Activated CD4-positive, alpha-beta T cell treated with anti-CD3 and anti-CD28 coated beads for 1 hour (primary cell): ENCODE data around the gene PATJ.

Source experiments
- DNase-seq: peaks from one replicate; pipeline ENCODE4 v3.0.0-alpha.2; 2020

PATJ gene

GRCh38 chr1:62003777-62004176 lies 261.5 kb downstream of the PATJ start:
- no peak for DNase-seq

DNA sequence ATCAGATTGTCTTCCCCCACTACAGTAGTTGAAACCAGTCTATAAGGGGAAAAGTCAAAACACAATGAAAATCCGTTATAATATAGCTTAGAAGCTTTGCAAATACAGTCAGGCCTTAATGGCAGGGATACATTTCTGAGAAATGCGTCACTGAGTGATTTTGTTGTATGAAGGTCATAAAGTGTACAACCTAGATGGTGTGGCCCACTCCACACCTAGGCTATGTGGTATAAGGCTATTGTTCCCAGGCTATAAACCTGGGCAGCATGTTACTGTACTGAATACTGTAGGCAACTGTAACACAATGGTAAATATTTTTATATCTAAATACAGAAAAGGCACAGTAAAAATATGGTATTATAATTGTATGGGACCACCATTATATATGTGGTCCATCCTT lies 264.4 kb downstream of the PATJ start:
- DNase-seq, result no peak

DNA sequence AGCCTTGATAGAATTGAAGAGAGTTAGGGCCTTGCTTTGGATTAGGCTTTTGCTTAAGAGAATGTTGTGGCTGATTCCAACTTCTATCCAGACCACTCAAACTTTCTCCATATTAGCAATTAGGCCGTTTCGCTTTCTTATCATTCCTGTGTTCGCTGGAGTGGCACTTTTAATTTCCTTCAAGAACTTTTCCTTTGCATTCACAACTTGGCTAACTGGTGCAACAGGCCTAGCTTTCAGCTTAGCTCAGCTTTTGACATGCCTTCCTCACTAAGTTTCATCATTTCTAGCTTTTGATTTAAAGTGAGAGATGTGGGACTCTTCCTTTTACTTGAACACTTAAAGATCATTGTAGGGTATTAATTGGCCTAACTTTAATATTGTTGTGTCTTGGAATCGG lies 268.7 kb downstream of the PATJ start:
- DNase-seq, result no peak

DNA sequence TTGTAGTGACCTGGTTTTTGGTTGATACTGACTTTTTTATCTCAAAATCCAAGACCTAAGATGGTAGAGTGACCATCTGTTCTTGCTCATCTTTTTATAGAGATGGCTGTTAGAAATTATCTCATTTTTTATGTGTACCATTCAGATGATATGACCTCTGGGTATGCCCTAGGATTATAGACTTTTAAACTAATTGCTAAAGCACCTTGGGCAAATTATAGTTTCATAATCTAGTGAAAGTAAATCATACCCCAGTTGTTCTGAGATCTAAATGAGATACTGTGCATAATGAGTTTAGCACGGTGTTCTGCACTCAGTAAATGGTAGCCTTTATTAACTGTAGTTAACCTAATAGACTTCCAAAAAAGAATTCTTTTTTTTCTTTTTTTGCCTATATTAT lies 269.8 kb downstream of the PATJ start:
- DNase-seq, result no peak

DNA sequence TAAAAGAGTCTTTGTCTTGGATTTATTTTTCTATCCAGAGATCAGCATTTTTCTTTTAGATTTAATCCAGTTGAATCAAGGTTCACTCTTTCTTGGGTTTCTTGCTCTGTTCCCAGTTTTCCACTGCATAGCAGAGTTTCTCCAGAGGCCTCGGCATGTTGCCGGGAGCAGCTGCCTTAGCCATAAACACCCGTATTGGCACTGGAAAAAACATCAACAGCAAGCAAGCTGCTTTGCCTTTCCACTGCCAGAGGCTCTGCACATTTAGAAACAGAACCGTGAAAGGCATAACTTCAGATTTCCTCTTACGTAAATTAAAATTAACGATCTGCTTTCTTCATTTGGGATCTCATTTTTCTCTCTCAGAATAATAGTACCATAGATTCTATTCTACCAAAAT lies 270.6 kb downstream of the PATJ start:
- DNase-seq, result no peak

- no peak for DNase-seq
Observed at GRCh38 chr1:62013264-62013663, 271.0 kb downstream of the PATJ start.

- DNase-seq, result no peak
Observed at GRCh38 chr1:62022382-62022983, 280.2 kb downstream of the PATJ start.

- no peak for DNase-seq
Observed at GRCh38 chr1:62024690-62025089, 282.4 kb downstream of the PATJ start.

GRCh38 chr1:62025154-62025553 lies 282.9 kb downstream of the PATJ start:
- DNase-seq, result no peak

GRCh38 chr1:62025892-62026291 lies 283.6 kb downstream of the PATJ start:
- no peak for DNase-seq

DNA sequence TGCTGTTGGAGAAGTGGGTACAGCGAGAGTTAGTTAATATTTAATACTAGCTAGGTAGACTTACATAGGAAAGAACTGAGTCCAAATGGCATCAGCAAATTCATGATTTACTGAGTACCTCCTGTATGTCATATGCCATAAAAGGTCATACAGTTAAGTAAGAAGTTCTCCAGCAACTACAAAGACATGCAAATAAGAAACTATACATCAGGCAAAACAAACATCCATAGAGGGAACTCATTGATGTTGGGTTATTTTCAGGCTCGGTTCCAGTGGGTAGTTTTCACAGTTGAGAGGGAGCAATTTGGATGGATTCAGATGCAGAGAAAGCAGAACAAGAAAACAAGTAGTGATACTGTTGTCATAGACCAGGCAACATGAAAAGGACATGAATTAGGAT lies 287.4 kb downstream of the PATJ start:
- DNase-seq, result no peak

DNA sequence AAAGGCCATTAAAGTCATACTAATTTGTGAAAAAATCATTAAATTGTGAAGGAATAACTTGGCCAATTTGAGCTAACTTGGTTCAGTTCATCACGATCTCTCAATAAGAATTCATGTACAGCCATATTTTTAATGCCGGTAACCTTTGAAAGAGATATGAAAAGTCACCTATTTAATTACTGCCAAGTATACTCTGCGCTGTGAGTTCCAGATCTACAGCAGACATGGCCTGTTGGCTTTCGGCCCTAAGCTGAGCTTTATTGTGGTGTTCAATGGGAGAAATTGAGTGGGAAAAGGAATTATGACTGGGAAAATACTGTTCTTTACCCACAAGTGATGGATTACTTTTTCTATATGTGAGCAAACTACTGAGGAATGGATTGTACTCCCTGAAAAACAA lies 292.5 kb downstream of the PATJ start:
- DNase-seq, result no peak

DNA sequence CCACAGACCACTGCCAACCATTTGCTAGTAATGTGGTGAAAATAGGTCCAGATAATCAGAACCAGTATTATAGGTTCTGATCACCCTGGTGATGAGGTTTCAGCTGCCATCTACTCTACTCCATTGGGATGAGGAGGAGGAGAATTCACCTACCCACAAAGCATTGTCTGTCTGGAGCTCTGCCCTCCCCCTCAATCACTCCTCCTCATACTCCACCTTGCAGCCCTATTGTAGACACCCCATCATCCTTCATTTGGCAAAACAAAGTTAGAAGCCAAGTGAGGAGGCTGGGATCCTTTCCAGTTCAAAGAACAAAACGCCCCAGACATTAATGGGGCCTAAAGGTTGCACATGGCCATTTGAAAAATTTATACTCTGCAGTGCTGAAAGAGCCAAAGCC lies 295.0 kb downstream of the PATJ start:
- DNase-seq, result no peak

DNA sequence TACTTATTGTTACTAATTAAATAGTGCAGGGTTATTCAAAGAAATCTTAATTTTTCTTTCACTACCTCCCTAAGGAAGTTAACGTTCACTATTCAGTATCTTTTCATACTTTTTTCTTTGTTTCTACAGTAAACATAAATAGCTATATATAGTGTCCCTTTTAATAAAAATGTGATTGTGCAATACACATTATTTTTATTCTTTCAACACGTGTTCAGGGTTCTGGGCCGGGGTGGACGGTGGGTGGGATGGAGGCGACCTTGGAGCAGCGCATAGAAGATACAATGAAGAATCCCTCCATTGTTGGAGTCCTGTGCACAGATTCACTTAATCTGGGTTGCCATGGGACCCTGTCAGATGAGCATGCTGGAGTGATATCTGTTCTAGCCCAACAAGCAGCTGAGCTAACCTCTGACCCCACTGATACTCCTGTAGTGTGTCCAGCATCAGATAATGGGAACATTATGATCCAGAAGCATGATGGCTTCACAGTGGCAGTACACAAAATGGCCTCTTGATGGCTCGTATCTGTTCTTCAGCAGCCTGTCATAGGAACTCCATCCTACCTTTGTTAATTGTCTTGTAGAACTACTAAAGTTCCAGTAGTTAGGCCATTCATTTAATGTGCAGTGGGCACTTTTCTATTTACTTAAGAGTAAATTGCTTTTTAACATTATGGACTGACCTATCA lies 296.5 kb downstream of the PATJ start:
- DNase-seq, result no peak

DNA sequence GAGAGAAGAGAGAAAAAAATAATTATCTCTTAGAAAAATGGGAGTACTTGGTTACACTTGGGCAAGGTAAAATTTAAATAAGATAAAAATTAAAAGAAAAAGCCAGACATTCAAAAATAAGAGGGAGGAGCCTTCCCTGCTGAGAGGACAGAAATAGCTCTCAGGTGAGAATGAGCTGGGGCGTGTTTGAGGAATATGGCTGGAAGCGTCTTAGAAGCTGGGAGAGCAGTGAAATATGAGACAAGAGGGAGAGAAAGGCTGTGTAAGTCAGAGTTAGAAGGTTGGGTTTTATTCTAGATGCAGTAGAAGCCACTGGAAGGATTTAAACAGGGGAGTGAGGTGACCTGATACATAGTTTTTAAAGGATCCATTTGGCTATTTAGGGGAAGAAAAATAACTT lies 298.2 kb downstream of the PATJ start:
- no peak for DNase-seq

DNA sequence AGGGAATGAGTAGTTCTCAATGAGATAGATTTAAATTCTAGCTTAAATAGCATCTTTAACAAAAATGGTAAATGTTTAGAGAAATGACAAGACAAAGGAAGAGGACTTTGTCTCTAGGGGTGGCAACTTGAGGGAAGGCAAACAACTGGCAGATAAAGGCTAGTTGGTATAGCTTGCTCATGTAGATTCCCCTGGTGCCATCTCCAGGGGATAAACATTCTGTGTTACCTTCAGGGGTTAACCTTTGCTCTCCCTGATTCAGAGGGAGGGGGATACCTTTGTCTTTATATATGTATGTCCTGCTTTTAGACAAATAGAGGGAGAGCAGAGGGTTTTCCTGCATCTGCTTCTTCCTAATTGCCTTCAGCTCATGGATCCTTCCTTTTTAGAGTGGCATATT lies 298.7 kb downstream of the PATJ start:
- DNase-seq, result no peak

DNA sequence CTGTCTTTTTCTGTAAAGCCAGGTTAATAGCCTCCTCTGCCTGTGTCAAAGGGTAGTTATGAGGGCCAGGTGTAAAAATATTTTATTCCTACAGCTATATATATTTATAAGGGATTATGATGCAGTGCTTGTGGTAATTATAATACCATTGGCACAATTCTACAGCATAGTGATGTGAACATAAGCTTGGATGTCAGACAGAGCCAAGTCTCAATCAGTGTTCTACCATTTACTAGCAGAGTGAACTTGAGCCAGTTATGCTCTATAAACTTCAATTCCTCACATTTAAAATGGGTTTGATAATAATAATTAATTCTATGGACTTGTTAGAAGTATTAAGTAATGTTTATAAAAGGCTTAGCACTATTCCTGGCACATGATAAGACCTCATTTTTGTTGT lies 300.9 kb downstream of the PATJ start:
- no peak for DNase-seq

DNA sequence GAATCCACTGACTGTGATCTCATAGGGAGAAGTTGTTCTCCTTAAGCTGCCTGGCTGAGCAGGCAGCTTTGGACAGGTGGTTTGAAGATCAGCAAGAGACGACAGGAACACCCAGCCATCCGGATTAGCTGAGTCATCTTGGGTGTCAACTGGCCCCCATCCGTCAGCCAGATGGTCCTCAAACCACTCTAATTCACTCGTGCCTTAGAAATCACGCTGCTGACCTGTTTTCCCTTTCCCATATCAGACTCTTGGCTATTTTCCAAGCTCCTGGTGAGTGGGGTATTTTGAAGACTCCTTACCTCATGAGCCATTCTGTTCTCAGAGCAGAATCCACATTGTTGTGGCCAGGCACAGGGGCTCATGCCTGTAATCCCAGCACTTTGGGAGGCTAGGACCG lies 303.3 kb downstream of the PATJ start:
- DNase-seq, result no peak

DNA sequence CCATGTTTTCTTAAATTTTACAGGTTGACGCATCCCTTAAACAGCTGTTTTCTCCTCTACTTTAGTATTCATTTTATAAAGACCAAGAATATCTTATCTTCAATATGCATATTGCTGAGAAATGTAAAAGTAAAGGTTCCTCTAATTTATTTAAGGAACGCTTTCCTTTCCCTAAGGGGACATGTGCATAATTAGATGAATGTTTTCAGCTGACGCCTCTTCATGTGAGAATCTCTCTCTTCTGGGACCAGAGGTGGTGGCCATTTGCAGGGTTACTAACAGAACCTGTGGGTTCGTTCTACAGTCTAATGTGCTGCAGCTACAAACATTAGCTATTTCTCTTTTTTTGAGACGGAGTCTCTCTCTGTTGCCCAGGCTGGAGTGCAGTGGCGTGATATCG lies 304.6 kb downstream of the PATJ start:
- no peak for DNase-seq

DNA sequence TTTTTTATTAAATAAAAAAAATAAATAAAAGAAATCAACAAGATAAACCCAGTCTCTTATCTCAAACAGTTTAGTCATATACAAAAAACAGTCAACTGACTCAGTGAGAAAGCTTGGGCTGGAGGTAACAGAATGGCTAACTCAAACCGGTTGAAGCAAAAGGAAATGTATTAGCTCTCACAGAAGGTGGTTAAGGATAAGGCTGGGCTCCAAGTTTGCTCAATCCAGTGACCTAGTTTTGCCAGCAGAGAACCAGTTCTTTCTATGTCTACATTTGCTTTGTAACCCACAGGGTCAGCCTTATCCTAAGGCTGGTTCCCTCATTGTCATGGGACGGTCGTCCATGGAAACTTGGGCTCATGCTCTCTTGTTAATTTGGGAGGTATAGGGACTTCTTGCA lies 307.9 kb downstream of the PATJ start:
- DNase-seq, result no peak

DNA sequence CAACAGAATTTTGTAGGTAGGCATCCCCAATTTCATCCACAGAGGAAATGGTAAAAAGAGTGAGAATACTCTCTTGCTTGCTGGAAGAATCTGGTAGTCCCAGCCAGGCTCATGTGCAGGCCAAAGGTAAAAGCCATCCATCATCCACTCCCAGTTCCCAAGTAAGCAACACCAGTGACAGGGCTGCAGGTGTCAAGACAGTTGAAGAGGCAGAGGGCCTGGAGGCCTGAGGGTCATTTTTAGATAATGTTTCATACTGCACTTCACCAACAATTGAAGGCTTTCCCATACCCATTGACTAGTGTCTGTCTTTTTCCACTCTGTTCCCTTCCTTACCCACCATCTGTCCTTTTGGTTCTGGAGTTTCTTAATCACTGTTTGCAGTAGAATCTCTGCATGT lies 310.7 kb downstream of the PATJ start:
- DNase-seq, result no peak

- no peak for DNase-seq
Observed at GRCh38 chr1:62054188-62054587, 311.9 kb downstream of the PATJ start.

GRCh38 chr1:62057230-62057629 lies 314.9 kb downstream of the PATJ start:
- no peak for DNase-seq

- no peak for DNase-seq
Observed at GRCh38 chr1:62057641-62058290, 315.5 kb downstream of the PATJ start.

DNA sequence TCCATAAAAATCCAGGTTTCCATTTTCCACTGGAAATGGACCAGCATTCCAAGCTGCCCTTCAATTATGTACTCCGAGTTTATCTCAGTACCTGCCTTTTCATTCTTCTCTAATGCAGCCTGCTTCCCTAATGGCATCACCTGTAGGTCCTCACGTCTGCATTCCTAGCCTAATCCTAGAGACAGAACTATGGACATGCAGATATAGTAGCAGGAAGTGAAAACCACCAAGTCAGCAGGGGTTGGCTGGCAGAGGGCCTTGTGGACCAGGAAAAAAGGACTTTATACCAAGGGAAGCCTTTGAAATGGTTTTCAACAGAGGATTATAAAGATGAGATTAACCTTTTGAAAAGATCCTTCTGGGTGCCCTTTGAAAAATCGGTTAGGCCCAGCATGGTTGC lies 316.7 kb downstream of the PATJ start:
- no peak for DNase-seq
